HepG2 (cell line): ENCODE measurements around the gene PCTP. TPM values are rescaled to one million over a fixed set of nuclear protein-coding genes. Genes with fewer than 3 reads are reported as not detected.

Experiments used
- AFF4 ChIP-seq: sonication (generic); formaldehyde crosslinking; IDR thresholded peaks from 2 replicates; pipeline ENCODE4 v1.4.0; 2020; ENCODE audit warnings: missing genetic modification reagents
- GATAD2A ChIP-seq: IDR thresholded peaks from 2 replicates; pipeline ENCODE4 v1.6.1; 2016
- HIVEP1 ChIP-seq: sonication (generic); formaldehyde crosslinking; IDR thresholded peaks from 2 replicates; pipeline ENCODE4 v1.4.0; 2020; ENCODE audit warnings: mild to moderate bottlenecking, missing genetic modification reagents
- IRF2 ChIP-seq: IDR thresholded peaks from 2 replicates; pipeline ENCODE4 v1.6.1; 2018; ENCODE audit warnings: missing genetic modification reagents, missing compliant biosample characterization
- KLF15 ChIP-seq: sonication (generic); formaldehyde crosslinking; IDR thresholded peaks from 2 replicates; pipeline ENCODE4 v1.8.1; 2023; ENCODE audit warnings: borderline replicate concordance, mild to moderate bottlenecking, inconsistent platforms, missing genetic modification reagents, mixed read lengths
- LRRFIP1 ChIP-seq: sonication (generic); formaldehyde crosslinking; conservative IDR thresholded peaks from 2 replicates; pipeline ENCODE4 v1.4.0; 2020; ENCODE audit warnings: missing genetic modification reagents
- MTA3 ChIP-seq: sonication (generic); formaldehyde crosslinking; IDR thresholded peaks from 2 replicates; pipeline ENCODE4 v1.4.0; 2020; ENCODE audit warnings: missing genetic modification reagents
- NFATC3 ChIP-seq: sonication (generic); formaldehyde crosslinking; IDR thresholded peaks from 2 replicates; pipeline ENCODE4 v1.5.1; 2020; ENCODE audit warnings: mild to moderate bottlenecking, missing genetic modification reagents
- NR0B2 ChIP-seq: sonication (generic); formaldehyde crosslinking; IDR thresholded peaks from 2 replicates; pipeline ENCODE4 v1.4.0; 2020; ENCODE audit warnings: mild to moderate bottlenecking, missing genetic modification reagents
- RFX5 ChIP-seq: IDR thresholded peaks from 2 replicates; pipeline ENCODE4 v1.6.1; 2011; ENCODE audit warnings: low read depth, low read length, improper control_type of control experiment
- SALL1 ChIP-seq: sonication (generic); formaldehyde crosslinking; IDR thresholded peaks from 2 replicates; pipeline ENCODE4 v1.8.0; 2022; ENCODE audit warnings: mild to moderate bottlenecking, missing genetic modification reagents
- TRAFD1 ChIP-seq: sonication (generic); formaldehyde crosslinking; IDR thresholded peaks from 2 replicates; pipeline ENCODE4 v1.5.1; 2020; ENCODE audit warnings: missing genetic modification reagents, mild to moderate bottlenecking, borderline replicate concordance
- ZBTB21 ChIP-seq: sonication (generic); formaldehyde crosslinking; IDR thresholded peaks from 2 replicates; pipeline ENCODE4 v1.4.0; 2020; ENCODE audit warnings: missing genetic modification reagents
- ZFP36L1 ChIP-seq: sonication (generic); formaldehyde crosslinking; IDR thresholded peaks from 2 replicates; pipeline ENCODE4 v1.8.0; 2022; ENCODE audit warnings: mild to moderate bottlenecking, missing genetic modification reagents, moderate library complexity
- ZFP62 ChIP-seq: sonication (generic); formaldehyde crosslinking; IDR thresholded peaks from 2 replicates; pipeline ENCODE4 v1.4.0; 2020; ENCODE audit warnings: missing genetic modification reagents
- ZFY ChIP-seq: sonication (generic); formaldehyde crosslinking; IDR thresholded peaks from 2 replicates; pipeline ENCODE4 v1.4.0; 2020; ENCODE audit warnings: missing genetic modification reagents
- ZNF512 ChIP-seq: sonication (generic); formaldehyde crosslinking; IDR thresholded peaks from 2 replicates; pipeline ENCODE4 v1.4.0; 2020; ENCODE audit warnings: mild to moderate bottlenecking, missing genetic modification reagents
- ZNF607 ChIP-seq: sonication (generic); formaldehyde crosslinking; IDR thresholded peaks from 2 replicates; pipeline ENCODE4 v1.5.1; 2020; ENCODE audit warnings: missing genetic modification reagents, mild to moderate bottlenecking, borderline replicate concordance
- ZNF616 ChIP-seq: sonication (generic); formaldehyde crosslinking; IDR thresholded peaks from 2 replicates; pipeline ENCODE4 v1.5.0; 2020; ENCODE audit warnings: low read depth, mild to moderate bottlenecking, missing genetic modification reagents
- ZNF737 ChIP-seq: sonication (generic); formaldehyde crosslinking; IDR thresholded peaks from 2 replicates; pipeline ENCODE4 v1.5.0; 2020; ENCODE audit warnings: missing genetic modification reagents, mild to moderate bottlenecking, borderline replicate concordance
- ZNF878 ChIP-seq: sonication (generic); formaldehyde crosslinking; IDR thresholded peaks from 2 replicates; pipeline ENCODE4 v1.8.1; 2023; ENCODE audit warnings: mild to moderate bottlenecking, missing genetic modification reagents, moderate library complexity
- polyA plus RNA-seq, 8 experiments: library from polyadenylated mRNA; depleted of rRNA in 3 of 8; stranded (reverse) in 7 of 8; unstranded in 1 of 8; fragments of >200 nt; fragmentation: Illumina TruSeq in 4 of 8; extraction: Trizol in 4 of 8; gene quantifications; 2 replicates each; pipeline versions ENCODE4 v1.2.1 to v1.2.3, GENCODE V29; 2011 to 2016; ENCODE audit warnings: low read depth in 4 of 8, missing spikeins in 1 of 8, mixed read lengths in 1 of 8; ENCODE audit not compliant: insufficient read depth in 1 of 8
- total RNA-seq, 5 experiments: library from RNA; depleted of rRNA; stranded (reverse); fragments of >200 nt; fragmentation: Illumina TruSeq; extraction: Trizol; gene quantifications; 2 replicates each; pipeline ENCODE4 v1.2.3, GENCODE V29; 2016; ENCODE audit warnings: low read depth in 1 of 5
- TF ChIP-seq, protein P1 (sequence below): sonication (generic); formaldehyde crosslinking; IDR thresholded peaks from 2 replicates; pipeline ENCODE4 v1.4.0; 2020; ENCODE audit warnings: mild to moderate bottlenecking, missing genetic modification reagents

The PCTP gene
- total and polyA plus RNA-seq, 2 of the 13 experiments (the other 11 are each of a cell fraction or from before 2014, with no cell fraction given), result 37.1 to 50.7 TPM

DNA sequence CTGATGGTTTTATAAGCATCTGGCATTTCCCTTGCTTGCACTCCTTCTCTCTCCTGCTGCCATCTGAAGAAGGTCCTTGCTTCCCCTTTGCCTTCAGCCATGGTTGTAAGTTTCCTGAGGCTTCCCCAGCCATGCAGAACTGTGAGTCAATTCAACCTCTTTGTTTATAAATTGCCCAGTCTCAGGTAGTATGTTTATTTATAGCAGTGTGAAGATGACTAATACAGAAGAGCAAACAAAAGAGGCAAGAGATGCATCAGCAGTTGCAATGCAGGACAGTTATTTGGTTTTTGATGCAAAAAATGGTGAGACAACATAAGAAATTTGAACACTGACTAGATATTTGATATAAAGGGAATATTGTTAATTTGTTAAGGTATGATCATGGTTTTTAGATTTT is 45.0 kb upstream of the PCTP start (continued):
- TF ChIP-seq NR0B2 (CRISPR knock-in tag) (no peak), ZFP36L1 (CRISPR knock-in tag) (no peak), GATAD2A (peak; percentile 46; the same call in 1 of the 2 replicates), RFX5 (peak; percentile 74), ZFY (CRISPR knock-in tag) (no peak), MTA3 (CRISPR knock-in tag) (no peak), LRRFIP1 (CRISPR knock-in tag) (no peak), TRAFD1 (CRISPR knock-in tag) (no peak), ZBTB21 (CRISPR knock-in tag) (no peak), ZNF616 (CRISPR knock-in tag) (no peak), HIVEP1 (CRISPR knock-in tag) (no peak), ZNF878 (no peak), IRF2 (no peak), NFATC3 (no peak), SALL1 (no peak), ZFP62 (CRISPR knock-in tag) (no peak), ZNF607 (CRISPR knock-in tag) (no peak), ZNF512 (no peak), AFF4 (CRISPR knock-in tag) (no peak), ZNF737 (CRISPR knock-in tag) (no peak), KLF15 (CRISPR knock-in tag) (no peak)
- TF ChIP-seq, protein P1, sequence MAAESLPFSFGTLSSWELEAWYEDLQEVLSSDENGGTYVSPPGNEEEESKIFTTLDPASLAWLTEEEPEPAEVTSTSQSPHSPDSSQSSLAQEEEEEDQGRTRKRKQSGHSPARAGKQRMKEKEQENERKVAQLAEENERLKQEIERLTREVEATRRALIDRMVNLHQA (CRISPR knock-in tag), result no peak
